Renal cortex interstitium (tissue), 11 donors: ENCODE data around the gene UQCRH. TPM values are rescaled to one million over a fixed set of nuclear protein-coding genes. Genes with fewer than 3 reads are reported as not detected.
"Not testable (repeated sequence)": the region's sequence is repeated elsewhere in the genome, so short reads cannot be mapped to it uniquely, and the experiment has no call there.

Experiments used
- DNase-seq, 11 donors: peaks; one replicate each; pipeline ENCODE4 v3.0.0-alpha.2; 2013; ENCODE audit warnings: low read depth in 9 of 11, low spot score in 4 of 11; ENCODE audit errors: extremely low read depth in 1 of 11
- polyA plus RNA-seq, 3 donors: library from polyadenylated mRNA; unstranded; fragments of 120-200 nt; gene quantifications; one replicate each; pipeline ENCODE4 v1.2.1, GENCODE V29; 2013; ENCODE audit not compliant: insufficient read length in 3 of 3

Gene UQCRH
- polyA plus RNA-seq, 3 donors = 371 to 472 (median 423) TPM

- no peak for DNase-seq
Observed at GRCh38 chr1:46317323-46317722, 13.8 kb downstream of the UQCRH start.

DNA sequence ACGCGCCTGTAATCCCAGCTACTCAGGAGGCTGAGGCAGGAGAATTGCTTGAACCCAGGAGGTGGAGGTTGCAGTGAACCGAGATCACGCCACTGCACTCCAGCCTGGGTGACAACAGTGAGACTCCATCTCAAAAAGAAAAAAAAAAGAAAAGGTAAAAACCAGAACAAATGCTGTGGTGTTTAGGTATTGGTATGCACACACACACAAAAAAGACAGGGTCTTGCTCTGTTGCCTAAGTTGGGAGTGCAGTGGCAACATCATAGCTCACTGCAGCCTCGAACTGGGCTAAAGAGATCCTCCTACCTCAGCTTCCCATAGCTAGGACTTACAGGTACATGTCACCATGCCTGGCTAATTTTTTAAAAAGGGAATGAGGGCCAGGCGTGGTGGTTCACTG is 15.8 kb downstream of the UQCRH start:
- DNase-seq = not testable (repeated sequence)

DNA sequence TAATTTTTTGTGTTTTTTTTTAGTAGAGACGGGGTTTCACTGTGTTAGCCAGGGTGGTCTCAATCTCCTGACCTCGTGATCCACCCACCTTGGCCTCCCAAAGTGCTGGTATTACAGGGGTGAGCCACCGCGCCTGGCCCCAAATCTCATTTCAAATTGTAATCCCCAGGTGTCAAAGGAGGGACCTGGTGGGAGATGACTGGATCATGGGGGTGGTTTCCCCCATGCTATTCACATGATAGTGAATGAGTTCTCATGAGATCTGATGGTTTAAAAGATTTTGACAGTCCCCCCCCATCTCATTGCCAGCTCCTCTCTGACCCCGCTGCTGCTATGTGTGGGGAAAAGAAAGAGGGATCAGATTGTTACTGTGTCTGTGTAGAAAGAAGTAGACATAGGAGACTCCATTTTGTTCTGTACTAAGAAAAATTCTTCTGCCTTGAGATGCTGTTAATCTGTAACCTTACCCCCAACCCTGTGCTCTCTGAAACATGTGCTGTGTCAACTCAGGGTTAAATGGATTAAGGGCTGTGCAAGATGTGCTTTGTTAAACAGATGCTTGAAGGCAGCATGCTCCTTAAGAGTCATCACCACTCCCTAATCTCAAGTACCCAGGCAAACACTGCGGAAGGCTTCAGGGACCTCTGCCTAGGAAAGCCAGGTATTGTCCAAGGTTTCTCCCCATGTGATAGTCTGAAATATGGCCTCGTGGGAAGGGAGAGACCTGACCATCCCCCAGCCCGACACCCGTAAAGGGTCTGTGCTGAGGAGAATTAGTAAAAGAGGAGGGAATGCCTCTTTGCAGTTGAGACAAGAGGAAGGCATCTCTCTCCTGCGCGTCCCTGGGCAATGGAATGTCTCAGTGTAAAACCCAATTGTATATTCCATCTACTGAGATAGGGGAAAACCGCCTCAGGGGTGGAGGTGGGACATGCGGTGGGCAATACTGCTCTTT is 16.7 kb downstream of the UQCRH start:
- DNase-seq = not testable (repeated sequence)

DNA sequence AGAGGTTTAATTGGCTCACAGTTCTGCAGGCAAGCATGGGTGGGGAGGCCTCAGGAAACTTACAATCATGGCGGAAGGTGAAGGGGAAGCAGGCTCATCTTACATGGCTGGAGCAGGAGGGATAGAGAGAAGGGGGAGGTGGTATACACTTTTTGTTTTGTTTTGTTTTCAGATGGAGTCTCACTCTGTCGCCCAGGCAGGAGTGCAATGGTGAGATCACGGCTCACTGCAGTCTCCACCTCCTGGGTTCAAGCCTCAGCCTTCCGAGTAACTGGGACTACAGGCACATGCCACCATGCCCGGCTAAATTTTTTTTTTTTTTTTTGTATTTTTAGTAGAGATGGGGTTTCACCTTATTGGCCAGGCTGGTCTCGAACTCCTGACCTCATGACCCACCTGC is 18.7 kb downstream of the UQCRH start:
- not testable (repeated sequence) for DNase-seq

- DNase-seq = not testable (repeated sequence)
Observed at GRCh38 chr1:46325285-46326076, 22.0 kb downstream of the UQCRH start.

- DNase-seq = not testable (repeated sequence)
Observed at GRCh38 chr1:46328182-46328581, 24.7 kb downstream of the UQCRH start.

GRCh38 chr1:46329807-46330206 is 26.3 kb downstream of the UQCRH start:
- DNase-seq = not testable (repeated sequence)

GRCh38 chr1:46330381-46330780 is 26.9 kb downstream of the UQCRH start:
- not testable (repeated sequence) for DNase-seq

GRCh38 chr1:46331786-46332540 is 28.5 kb downstream of the UQCRH start:
- peak in 1 of 11 donors; percentile 25 for DNase-seq

- no peak for DNase-seq
Observed at GRCh38 chr1:46333300-46334029, 30.0 kb downstream of the UQCRH start.

DNA sequence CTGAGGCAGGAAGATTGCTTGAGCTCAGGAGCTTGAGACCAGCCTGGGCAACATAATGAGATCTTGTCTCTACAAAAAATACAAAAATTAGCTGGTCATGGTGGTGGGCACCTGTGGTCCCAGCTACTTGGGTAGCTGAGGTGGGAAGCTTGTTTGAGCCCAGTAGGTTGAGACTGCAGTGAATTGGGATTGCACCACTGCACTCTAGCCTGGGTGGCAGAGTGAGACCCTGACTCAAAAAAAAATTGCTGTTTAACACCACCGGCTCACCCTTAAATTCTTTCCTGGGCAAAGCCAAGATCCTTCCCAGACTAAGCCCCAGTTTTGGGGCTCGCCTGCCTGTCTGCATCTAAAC is 30.5 kb downstream of the UQCRH start:
- DNase-seq = no peak

DNA sequence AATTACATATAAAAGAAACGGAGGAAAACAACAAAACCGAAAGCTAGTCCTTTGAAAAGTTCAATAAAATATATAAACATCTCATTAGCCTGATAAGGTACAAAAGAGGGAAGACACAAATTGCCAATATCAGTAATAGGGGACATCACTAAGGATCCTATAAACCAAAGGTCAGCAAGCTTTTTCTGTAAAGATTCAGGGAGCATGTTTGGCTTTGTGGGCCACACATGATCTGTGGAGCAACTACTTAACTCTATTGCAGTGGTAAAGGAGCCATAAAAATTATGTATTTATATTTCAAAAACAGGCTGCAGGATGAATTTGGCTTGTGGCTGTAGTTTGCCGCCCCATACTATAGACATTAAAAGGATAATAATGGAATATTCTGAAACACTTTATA is 31.6 kb downstream of the UQCRH start:
- no peak for DNase-seq

- DNase-seq = not testable (repeated sequence)
Observed at GRCh38 chr1:46337409-46337808, 33.9 kb downstream of the UQCRH start.

- DNase-seq = peak; percentile 82 to 95 (median 91)
Observed at GRCh38 chr1:46340404-46341221, 37.1 kb downstream of the UQCRH start, which contains the start of gene NSUN4. Gene NSUN4, plus strand, starts transcription at chr1:46340807. Its CDS starts 20 bp downstream, at chr1:46340827.

DNA sequence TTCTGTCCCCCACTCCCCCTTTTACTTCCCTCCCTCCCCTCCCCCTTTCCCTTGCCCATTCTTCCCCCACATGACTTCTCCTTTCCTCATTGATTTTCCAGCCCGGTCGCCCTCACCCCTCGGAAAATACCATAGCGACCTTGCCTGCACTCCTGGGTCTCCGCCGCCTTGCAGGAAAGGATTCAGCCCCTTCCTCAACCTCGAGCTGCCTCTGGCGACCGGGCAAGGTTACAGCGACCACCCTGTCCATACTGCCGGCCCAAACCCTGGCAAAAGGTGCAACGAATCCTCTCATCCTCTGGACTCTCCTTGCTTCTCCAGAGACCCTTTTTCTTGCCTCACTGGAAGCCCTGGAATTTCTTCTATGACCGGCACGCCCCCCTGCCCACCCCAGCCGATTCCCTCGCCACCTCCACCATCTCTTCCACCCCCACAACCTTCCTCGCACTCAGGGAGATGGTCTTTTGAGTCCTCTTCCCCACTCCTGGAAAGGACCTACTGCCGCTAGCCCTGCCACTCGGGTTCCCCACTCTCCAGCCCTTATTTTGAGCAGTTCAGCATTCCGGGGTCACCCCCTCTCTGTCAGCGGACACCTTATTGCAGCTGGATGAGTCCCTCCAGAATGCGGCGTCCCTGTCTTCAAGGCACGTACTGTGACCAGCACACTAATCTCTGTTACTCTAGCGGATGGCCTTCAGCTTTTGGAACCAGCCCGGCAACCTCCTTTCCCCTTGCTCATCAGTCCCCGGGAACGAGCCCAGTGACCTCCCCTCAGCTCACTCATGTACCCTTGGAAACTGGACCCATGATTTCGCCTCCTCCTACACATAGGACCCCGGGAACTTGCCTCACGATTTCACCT is 38.0 kb downstream of the UQCRH start:
- DNase-seq = no peak

DNA sequence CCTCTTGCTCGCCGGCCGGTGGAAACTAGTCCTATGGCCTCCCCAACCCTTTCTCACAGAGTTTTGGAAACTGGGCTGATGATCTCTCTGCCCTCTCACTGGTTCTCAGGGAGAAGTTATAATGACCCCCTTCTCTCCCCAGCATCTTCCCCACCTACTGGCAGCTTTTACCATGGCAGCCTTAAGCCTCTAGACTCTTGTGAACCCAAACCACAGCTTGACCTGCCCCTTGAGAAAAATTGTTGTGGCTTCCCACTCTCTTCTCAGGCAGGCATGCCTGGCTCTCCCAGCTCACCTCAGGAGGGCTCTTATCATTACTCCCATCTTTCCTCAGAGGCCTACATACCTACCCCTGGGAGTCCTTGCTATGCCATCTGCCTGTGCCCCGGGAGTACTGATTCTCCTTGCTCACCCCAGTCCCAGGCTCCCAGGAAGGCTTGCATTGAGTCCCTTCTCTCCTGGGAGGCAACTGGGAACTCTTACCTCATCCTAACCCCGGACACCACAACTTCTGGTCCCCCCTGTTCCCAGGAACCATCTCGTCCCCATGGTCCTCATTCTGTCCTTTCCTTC is 38.7 kb downstream of the UQCRH start:
- no peak for DNase-seq
